GM23338 (cell line): Measurements from ENCODE around the gene SLC9C1. TPM values are rescaled to one million over a fixed set of nuclear protein-coding genes. Genes with fewer than 3 reads are reported as not detected.

Experiments used
- ATAC-seq: fragments of 200-7000 bp; cut with Tn5 transposase; 3 replicates; pipeline ENCODE4 v1.9.1; 2020
- DNase-seq: peaks from one replicate; pipeline ENCODE4 v3.0.0-alpha.2; 2015; ENCODE audit warnings: low spot score
- H2AFZ ChIP-seq: fragments of 200-600 bp; sonication (generic); 2 replicates; pipeline ENCODE4 v1.8.0; 2016; ENCODE audit warnings: antibody characterized with exemption, mild to moderate bottlenecking, moderate library complexity
- H3F3A ChIP-seq: fragments of 200-600 bp; sonication (generic); replicated peaks from 2 replicates; pipeline ENCODE4 v1.8.0; 2017; ENCODE audit warnings: antibody characterized with exemption, mixed run types, low read depth
- H3K27ac ChIP-seq: fragments of 200-600 bp; sonication (generic); 2 replicates; pipeline ENCODE4 v1.6.1; 2016; ENCODE audit warnings: low read depth
- H3K27me3 ChIP-seq: fragments of 200-600 bp; sonication (generic); 2 replicates; pipeline ENCODE4 v1.8.0; 2016; ENCODE audit warnings: mild to moderate bottlenecking, mixed run types, moderate library complexity; ENCODE audit not compliant: insufficient read depth
- H3K36me3 ChIP-seq: fragments of 200-600 bp; sonication (generic); 2 replicates; pipeline ENCODE4 v1.8.0; 2016; ENCODE audit warnings: mild to moderate bottlenecking; ENCODE audit not compliant: insufficient read depth
- H3K4me1 ChIP-seq: fragments of 200-600 bp; sonication (generic); 2 replicates; pipeline ENCODE4 v1.8.0; 2016; ENCODE audit warnings: mild to moderate bottlenecking, moderate library complexity; ENCODE audit not compliant: insufficient read depth
- H3K4me2 ChIP-seq: fragments of 200-600 bp; sonication (generic); 2 replicates; pipeline ENCODE4 v1.7.1; 2017; ENCODE audit warnings: mixed run types
- H3K4me3 ChIP-seq: fragments of 200-600 bp; sonication (generic); 2 replicates; pipeline ENCODE4 v1.6.1; 2016; ENCODE audit warnings: mixed run types
- H3K79me2 ChIP-seq: fragments of 200-600 bp; sonication (generic); replicated peaks from 2 replicates; pipeline ENCODE4 v1.8.0; 2017; ENCODE audit warnings: mild to moderate bottlenecking; ENCODE audit not compliant: insufficient read depth
- H3K9me2 ChIP-seq: fragments of 200-600 bp; sonication (generic); 2 replicates; pipeline ENCODE4 v1.8.0; 2017; ENCODE audit not compliant: insufficient read depth
- H4K20me1 ChIP-seq: fragments of 200-600 bp; sonication (generic); replicated peaks from 2 replicates; pipeline ENCODE4 v1.8.0; 2017; ENCODE audit warnings: mild to moderate bottlenecking; ENCODE audit not compliant: insufficient read depth
- H3K27ac Mint-ChIP-seq: 2 replicates; pipeline ENCODE4 v1.8.0; 2020; ENCODE audit warnings: inconsistent platforms, mild to moderate bottlenecking, moderate library complexity, mixed read lengths
- H3K27me3 Mint-ChIP-seq: 3 replicates; pipeline ENCODE4 v1.8.0; 2022; ENCODE audit warnings: low read depth, mild to moderate bottlenecking, moderate library complexity, mixed read lengths, inconsistent platforms; ENCODE audit not compliant: insufficient read depth, poor library complexity
- H3K36me3 Mint-ChIP-seq: 3 replicates; pipeline ENCODE4 v1.8.0; 2021; ENCODE audit warnings: low read depth, mild to moderate bottlenecking, inconsistent platforms, moderate library complexity, mixed read lengths
- H3K4me1 Mint-ChIP-seq: 3 replicates; pipeline ENCODE4 v1.8.0; 2020; ENCODE audit warnings: mild to moderate bottlenecking, inconsistent platforms, mixed read lengths
- H3K4me3 Mint-ChIP-seq: 3 replicates; pipeline ENCODE4 v1.8.0; 2021; ENCODE audit warnings: moderate library complexity, mild to moderate bottlenecking, inconsistent platforms, mixed read lengths
- H3K9me3 Mint-ChIP-seq: 3 replicates; pipeline ENCODE4 v1.8.0; 2020; ENCODE audit warnings: moderate library complexity, mild to moderate bottlenecking, inconsistent platforms, mixed read lengths
- CREB1 ChIP-seq: fragments of 250-450 bp; sonication (Bioruptor Pico); IDR thresholded peaks from 2 replicates; pipeline ENCODE4 v1.5.0; 2020; ENCODE audit warnings: low read depth, mild to moderate bottlenecking, moderate library complexity
- ETS1 ChIP-seq: IDR thresholded peaks from 2 replicates; pipeline ENCODE4 v1.6.1; 2016; ENCODE audit warnings: antibody characterized with exemption
- EZH2 ChIP-seq: fragments of 200-600 bp; sonication (generic); IDR thresholded peaks from one replicate; pipeline ENCODE4 v1.8.0; 2017; ENCODE audit warnings: antibody characterized with exemption, mild to moderate bottlenecking, low read depth; ENCODE audit not compliant: unreplicated experiment
- EZH2phosphoT487 ChIP-seq: fragments of 200-600 bp; sonication (generic); IDR thresholded peaks from one replicate; pipeline ENCODE4 v1.8.1; 2018; ENCODE audit warnings: antibody characterized with exemption; ENCODE audit not compliant: unreplicated experiment
- JUNB ChIP-seq: IDR thresholded peaks from one replicate; pipeline ENCODE4 v1.6.1; 2016; ENCODE audit warnings: antibody characterized with exemption; ENCODE audit not compliant: unreplicated experiment
- NANOG ChIP-seq: IDR thresholded peaks from 2 replicates; pipeline ENCODE4 v1.6.1; 2016; ENCODE audit warnings: antibody characterized with exemption, borderline replicate concordance
- POLR2AphosphoS5 ChIP-seq: IDR thresholded peaks from 2 replicates; pipeline ENCODE4 v1.6.1; 2016; ENCODE audit warnings: antibody characterized with exemption, low read depth
- STAT1 ChIP-seq: IDR thresholded peaks from one replicate; pipeline ENCODE4 v1.6.1; 2016; ENCODE audit warnings: antibody characterized with exemption; ENCODE audit not compliant: unreplicated experiment
- ZNF331 ChIP-seq: fragments of 250-450 bp; sonication (Bioruptor Pico); IDR thresholded peaks from 2 replicates; pipeline ENCODE4 v1.5.0; 2020; ENCODE audit warnings: low read depth, mild to moderate bottlenecking, moderate library complexity
- polyA plus RNA-seq: library from polyadenylated mRNA; unstranded; fragments of >200 nt; fragmentation: Nextera tagmentation; extraction: Ambion mirVana; gene quantifications from 2 replicates; pipeline ENCODE4 v1.2.1, GENCODE V29; 2016
- total RNA-seq: library from RNA; depleted of rRNA; stranded (reverse); fragments of >200 nt; shearing (Covaris generic); gene quantifications from 2 replicates; pipeline ENCODE4 v1.2.3, GENCODE V29; 2014
- TF ChIP-seq, protein P1 (sequence below): fragments of 250-450 bp; sonication (Bioruptor Pico); IDR thresholded peaks from 2 replicates; pipeline ENCODE4 v1.5.0; 2020; ENCODE audit warnings: mild to moderate bottlenecking, moderate library complexity
- TF ChIP-seq, protein P2 (sequence below): IDR thresholded peaks from one replicate; pipeline ENCODE4 v1.6.1; 2018; ENCODE audit warnings: antibody characterized with exemption; ENCODE audit not compliant: unreplicated experiment
- TF ChIP-seq, protein P3 (sequence below), 2 experiments: fragments of 200-600 bp in 1 of 2; sonication (generic) in 1 of 2; conservative IDR thresholded peaks; 2 replicates each; pipeline versions ENCODE4 v1.5.1 to v1.6.1; 2016 to 2017; ENCODE audit warnings: antibody characterized with exemption in 2 of 2, low read depth in 2 of 2, mild to moderate bottlenecking in 2 of 2, moderate library complexity in 1 of 2

The SLC9C1 gene
- total and polyA plus RNA-seq, 2 experiments from 2014 or later = 0.97 to 1.8 TPM

GRCh38 chr3:112339134-112339533 is 45.1 kb upstream of the SLC9C1 start (continued):
- TF ChIP-seq, protein P1, sequence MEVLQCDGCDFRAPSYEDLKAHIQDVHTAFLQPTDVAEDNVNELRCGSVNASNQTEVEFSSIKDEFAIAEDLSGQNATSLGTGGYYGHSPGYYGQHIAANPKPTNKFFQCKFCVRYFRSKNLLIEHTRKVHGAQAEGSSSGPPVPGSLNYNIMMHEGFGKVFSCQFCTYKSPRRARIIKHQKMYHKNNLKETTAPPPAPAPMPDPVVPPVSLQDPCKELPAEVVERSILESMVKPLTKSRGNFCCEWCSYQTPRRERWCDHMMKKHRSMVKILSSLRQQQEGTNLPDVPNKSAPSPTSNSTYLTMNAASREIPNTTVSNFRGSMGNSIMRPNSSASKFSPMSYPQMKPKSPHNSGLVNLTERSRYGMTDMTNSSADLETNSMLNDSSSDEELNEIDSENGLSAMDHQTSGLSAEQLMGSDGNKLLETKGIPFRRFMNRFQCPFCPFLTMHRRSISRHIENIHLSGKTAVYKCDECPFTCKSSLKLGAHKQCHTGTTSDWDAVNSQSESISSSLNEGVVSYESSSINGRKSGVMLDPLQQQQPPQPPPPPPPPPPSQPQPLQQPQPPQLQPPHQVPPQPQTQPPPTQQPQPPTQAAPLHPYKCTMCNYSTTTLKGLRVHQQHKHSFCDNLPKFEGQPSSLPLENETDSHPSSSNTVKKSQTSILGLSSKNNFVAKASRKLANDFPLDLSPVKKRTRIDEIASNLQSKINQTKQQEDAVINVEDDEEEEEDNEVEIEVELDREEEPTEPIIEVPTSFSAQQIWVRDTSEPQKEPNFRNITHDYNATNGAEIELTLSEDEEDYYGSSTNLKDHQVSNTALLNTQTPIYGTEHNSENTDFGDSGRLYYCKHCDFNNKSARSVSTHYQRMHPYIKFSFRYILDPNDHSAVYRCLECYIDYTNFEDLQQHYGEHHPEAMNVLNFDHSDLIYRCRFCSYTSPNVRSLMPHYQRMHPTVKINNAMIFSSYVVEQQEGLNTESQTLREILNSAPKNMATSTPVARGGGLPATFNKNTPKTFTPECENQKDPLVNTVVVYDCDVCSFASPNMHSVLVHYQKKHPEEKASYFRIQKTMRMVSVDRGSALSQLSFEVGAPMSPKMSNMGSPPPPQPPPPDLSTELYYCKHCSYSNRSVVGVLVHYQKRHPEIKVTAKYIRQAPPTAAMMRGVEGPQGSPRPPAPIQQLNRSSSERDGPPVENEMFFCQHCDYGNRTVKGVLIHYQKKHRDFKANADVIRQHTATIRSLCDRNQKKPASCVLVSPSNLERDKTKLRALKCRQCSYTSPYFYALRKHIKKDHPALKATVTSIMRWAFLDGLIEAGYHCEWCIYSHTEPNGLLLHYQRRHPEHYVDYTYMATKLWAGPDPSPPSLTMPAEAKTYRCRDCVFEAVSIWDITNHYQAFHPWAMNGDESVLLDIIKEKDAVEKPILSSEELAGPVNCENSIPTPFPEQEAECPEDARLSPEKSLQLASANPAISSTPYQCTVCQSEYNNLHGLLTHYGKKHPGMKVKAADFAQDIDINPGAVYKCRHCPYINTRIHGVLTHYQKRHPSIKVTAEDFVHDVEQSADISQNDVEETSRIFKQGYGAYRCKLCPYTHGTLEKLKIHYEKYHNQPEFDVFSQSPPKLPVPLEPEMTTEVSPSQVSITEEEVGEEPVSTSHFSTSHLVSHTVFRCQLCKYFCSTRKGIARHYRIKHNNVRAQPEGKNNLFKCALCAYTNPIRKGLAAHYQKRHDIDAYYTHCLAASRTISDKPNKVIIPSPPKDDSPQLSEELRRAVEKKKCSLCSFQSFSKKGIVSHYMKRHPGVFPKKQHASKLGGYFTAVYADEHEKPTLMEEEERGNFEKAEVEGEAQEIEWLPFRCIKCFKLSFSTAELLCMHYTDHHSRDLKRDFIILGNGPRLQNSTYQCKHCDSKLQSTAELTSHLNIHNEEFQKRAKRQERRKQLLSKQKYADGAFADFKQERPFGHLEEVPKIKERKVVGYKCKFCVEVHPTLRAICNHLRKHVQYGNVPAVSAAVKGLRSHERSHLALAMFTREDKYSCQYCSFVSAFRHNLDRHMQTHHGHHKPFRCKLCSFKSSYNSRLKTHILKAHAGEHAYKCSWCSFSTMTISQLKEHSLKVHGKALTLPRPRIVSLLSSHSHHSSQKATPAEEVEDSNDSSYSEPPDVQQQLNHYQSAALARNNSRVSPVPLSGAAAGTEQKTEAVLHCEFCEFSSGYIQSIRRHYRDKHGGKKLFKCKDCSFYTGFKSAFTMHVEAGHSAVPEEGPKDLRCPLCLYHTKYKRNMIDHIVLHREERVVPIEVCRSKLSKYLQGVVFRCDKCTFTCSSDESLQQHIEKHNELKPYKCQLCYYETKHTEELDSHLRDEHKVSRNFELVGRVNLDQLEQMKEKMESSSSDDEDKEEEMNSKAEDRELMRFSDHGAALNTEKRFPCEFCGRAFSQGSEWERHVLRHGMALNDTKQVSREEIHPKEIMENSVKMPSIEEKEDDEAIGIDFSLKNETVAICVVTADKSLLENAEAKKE = no peak

- H3K4me3 Mint-ChIP-seq = no peak overlapping the region
- H3K36me3 ChIP-seq = no peaks in the 10 kb centered on the region; the same call in 1 of the 2 replicates
- peaks cover 70% of the 10 kb centered on the region for H3K36me3 Mint-ChIP-seq
- ATAC-seq (no peak), DNase-seq (no peak)
- no peaks in the 10 kb centered on the region for H3K27me3 ChIP-seq
- no peaks in the 10 kb centered on the region for H3K9me3 Mint-ChIP-seq
- H3K4me1 Mint-ChIP-seq = peaks cover 67% of the 10 kb centered on the region
- no peaks in the 10 kb centered on the region for H3F3A ChIP-seq
- H4K20me1 ChIP-seq = no peaks in the 10 kb centered on the region
- H3K4me2 ChIP-seq = peak overlapping the region; percentile 3; the same call in 1 of the 2 replicates
- H3K27ac ChIP-seq = no peak overlapping the region
- H3K4me3 ChIP-seq = no peak overlapping the region
- no peak overlapping the region for H2AFZ ChIP-seq
- no peaks in the 10 kb centered on the region for H3K9me2 ChIP-seq
- H3K27ac Mint-ChIP-seq = no peak overlapping the region; the same call in 1 of the 2 replicates
- H3K79me2 ChIP-seq = peaks cover 100% of the 10 kb centered on the region
- H3K27me3 Mint-ChIP-seq = peaks cover 11% of the 10 kb centered on the region
- peaks cover 66% of the 10 kb centered on the region for H3K4me1 ChIP-seq
- no peak for TF ChIP-seq EZH2phosphoT487
- no peak for TF ChIP-seq CREB1 (CRISPR knock-in tag)
- TF ChIP-seq EZH2 = no peak
- TF ChIP-seq, protein P2, sequence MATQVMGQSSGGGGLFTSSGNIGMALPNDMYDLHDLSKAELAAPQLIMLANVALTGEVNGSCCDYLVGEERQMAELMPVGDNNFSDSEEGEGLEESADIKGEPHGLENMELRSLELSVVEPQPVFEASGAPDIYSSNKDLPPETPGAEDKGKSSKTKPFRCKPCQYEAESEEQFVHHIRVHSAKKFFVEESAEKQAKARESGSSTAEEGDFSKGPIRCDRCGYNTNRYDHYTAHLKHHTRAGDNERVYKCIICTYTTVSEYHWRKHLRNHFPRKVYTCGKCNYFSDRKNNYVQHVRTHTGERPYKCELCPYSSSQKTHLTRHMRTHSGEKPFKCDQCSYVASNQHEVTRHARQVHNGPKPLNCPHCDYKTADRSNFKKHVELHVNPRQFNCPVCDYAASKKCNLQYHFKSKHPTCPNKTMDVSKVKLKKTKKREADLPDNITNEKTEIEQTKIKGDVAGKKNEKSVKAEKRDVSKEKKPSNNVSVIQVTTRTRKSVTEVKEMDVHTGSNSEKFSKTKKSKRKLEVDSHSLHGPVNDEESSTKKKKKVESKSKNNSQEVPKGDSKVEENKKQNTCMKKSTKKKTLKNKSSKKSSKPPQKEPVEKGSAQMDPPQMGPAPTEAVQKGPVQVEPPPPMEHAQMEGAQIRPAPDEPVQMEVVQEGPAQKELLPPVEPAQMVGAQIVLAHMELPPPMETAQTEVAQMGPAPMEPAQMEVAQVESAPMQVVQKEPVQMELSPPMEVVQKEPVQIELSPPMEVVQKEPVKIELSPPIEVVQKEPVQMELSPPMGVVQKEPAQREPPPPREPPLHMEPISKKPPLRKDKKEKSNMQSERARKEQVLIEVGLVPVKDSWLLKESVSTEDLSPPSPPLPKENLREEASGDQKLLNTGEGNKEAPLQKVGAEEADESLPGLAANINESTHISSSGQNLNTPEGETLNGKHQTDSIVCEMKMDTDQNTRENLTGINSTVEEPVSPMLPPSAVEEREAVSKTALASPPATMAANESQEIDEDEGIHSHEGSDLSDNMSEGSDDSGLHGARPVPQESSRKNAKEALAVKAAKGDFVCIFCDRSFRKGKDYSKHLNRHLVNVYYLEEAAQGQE = no peak
- no peak for TF ChIP-seq ETS1
- TF ChIP-seq, protein P3, sequence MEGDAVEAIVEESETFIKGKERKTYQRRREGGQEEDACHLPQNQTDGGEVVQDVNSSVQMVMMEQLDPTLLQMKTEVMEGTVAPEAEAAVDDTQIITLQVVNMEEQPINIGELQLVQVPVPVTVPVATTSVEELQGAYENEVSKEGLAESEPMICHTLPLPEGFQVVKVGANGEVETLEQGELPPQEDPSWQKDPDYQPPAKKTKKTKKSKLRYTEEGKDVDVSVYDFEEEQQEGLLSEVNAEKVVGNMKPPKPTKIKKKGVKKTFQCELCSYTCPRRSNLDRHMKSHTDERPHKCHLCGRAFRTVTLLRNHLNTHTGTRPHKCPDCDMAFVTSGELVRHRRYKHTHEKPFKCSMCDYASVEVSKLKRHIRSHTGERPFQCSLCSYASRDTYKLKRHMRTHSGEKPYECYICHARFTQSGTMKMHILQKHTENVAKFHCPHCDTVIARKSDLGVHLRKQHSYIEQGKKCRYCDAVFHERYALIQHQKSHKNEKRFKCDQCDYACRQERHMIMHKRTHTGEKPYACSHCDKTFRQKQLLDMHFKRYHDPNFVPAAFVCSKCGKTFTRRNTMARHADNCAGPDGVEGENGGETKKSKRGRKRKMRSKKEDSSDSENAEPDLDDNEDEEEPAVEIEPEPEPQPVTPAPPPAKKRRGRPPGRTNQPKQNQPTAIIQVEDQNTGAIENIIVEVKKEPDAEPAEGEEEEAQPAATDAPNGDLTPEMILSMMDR (conservative IDR thresholded peaks at IDR 0.05; ENCODE audit: low read depth in 2 of 2) = no peak
- TF ChIP-seq JUNB = no peak
- TF ChIP-seq POLR2AphosphoS5 = no peak
- no peak for TF ChIP-seq NANOG
- TF ChIP-seq STAT1 = no peak
- TF ChIP-seq ZNF331 = no peak
Observed at GRCh38 chr3:112338727-112339056, 44.7 kb upstream of the SLC9C1 start.
